Testis (tissue), 3 donors: ENCODE results near the gene CEACAM6. TPM values are rescaled to one million over a fixed set of nuclear protein-coding genes. Genes with fewer than 3 reads are reported as not detected.

Source experiments
- DNase-seq: peaks from one replicate; pipeline ENCODE4 v3.0.0-alpha.2; 2019
- H3K27ac ChIP-seq, 2 donors: fragments of 200-600 bp; sonication (generic); one replicate each; pipeline ENCODE4 v1.5.1; 2019
- H3K27me3 ChIP-seq: fragments of 200-600 bp; sonication (generic); one replicate; pipeline ENCODE4 v1.5.1; 2019
- H3K36me3 ChIP-seq: fragments of 200-600 bp; sonication (generic); one replicate; pipeline ENCODE4 v1.5.1; 2017; ENCODE audit warnings: low read depth; ENCODE audit errors: missing control alignments
- H3K4me1 ChIP-seq: fragments of 200-600 bp; sonication (generic); one replicate; pipeline ENCODE4 v1.5.1; 2019
- H3K4me3 ChIP-seq, 2 donors: fragments of 200-600 bp; sonication (generic); one replicate each; pipeline ENCODE4 v1.5.1; 2017 to 2019
- H3K9me3 ChIP-seq: fragments of 200-600 bp; sonication (generic); one replicate; pipeline ENCODE4 v1.5.1; 2017
- POLR2A ChIP-seq: fragments of 450-650 bp; IDR thresholded peaks from one replicate; pipeline ENCODE4 v1.6.1; 2017; ENCODE audit warnings: antibody characterized with exemption, mild to moderate bottlenecking, moderate library complexity
- WGBS, 2 donors: methylation state at CpG; one replicate each; pipeline ENCODE4 v1.1.5; 2018; 5-methylcytosine and 5-hydroxymethylcytosine counted together
- intact Hi-C: fragments of 100-400 bp; cut with DNase I; formaldehyde crosslinking; loops from one replicate; pipeline ENCODE4 v1.15.1; 2023; ENCODE audit warnings: low total_unique reads
- polyA plus RNA-seq: library from polyadenylated mRNA; stranded (reverse); fragments of 350-450 nt; fragmentation: Illumina TruSeq; extraction: RNeasy Lipid Tissue Mini Kit (QIAGEN cat#74804); gene quantifications from one replicate; pipeline ENCODE4 v1.2.3, GENCODE V29; 2014; ENCODE audit warnings: low read depth, low replicate concordance; ENCODE audit not compliant: insufficient read depth
- total RNA-seq, 2 donors: library from RNA; depleted of rRNA; stranded (reverse); fragments of >200 nt; gene quantifications; one replicate each; pipeline ENCODE4 v1.2.3, GENCODE V29; 2016
- TF ChIP-seq, protein P1 (sequence below), 3 experiments: fragments of 450-650 bp in 2 of 3; fragments of 200-600 bp in 1 of 3; sonication (generic) in 1 of 3; IDR thresholded peaks; one replicate each; pipeline ENCODE4 v1.5.1; 2016 to 2019; ENCODE audit warnings: antibody characterized with exemption in 3 of 3, mild to moderate bottlenecking in 2 of 3, moderate library complexity in 1 of 3

CEACAM6 gene
- total and polyA plus RNA-seq, 3 donors from 2014 or later: 0.29 to 0.31 TPM; not detected in 1

DNA sequence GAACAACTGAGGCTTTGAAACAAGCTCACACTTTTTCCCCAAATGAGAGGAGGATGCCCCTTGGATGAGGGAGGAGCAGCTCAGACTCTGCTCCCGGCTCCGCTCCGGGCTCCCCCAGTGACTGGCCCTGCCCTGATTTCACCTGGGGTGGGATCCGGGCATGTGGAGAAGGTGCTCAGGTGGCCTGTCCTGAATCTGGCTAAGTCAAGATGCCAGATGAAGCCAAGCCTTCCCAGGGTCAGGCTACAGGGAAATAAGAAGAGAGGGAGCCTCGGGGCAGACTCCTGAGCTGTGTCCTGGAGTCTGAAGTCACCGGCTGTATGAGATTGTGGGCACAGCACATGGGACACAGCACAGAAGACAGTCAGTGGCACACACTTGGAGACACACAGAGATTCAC, 36.6 kb upstream of the CEACAM6 start:
- no peak for DNase-seq
- Histone ChIP-seq H3K4me1 (no peaks in the 10 kb centered on the region), H3K36me3 (no peaks in the 10 kb centered on the region), H3K27ac (no peak overlapping the region), H3K4me3 (no peak overlapping the region), H3K9me3 (no peaks in the 10 kb centered on the region), H3K27me3 (no peaks in the 10 kb centered on the region)
- WGBS, 2 donors: 74 to 78% methylated on average over 6 of the region's 6 CpGs
- TF ChIP-seq POLR2A: no peak
- TF ChIP-seq, protein P1, sequence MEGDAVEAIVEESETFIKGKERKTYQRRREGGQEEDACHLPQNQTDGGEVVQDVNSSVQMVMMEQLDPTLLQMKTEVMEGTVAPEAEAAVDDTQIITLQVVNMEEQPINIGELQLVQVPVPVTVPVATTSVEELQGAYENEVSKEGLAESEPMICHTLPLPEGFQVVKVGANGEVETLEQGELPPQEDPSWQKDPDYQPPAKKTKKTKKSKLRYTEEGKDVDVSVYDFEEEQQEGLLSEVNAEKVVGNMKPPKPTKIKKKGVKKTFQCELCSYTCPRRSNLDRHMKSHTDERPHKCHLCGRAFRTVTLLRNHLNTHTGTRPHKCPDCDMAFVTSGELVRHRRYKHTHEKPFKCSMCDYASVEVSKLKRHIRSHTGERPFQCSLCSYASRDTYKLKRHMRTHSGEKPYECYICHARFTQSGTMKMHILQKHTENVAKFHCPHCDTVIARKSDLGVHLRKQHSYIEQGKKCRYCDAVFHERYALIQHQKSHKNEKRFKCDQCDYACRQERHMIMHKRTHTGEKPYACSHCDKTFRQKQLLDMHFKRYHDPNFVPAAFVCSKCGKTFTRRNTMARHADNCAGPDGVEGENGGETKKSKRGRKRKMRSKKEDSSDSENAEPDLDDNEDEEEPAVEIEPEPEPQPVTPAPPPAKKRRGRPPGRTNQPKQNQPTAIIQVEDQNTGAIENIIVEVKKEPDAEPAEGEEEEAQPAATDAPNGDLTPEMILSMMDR (IDR thresholded peaks at IDR 0.05): no peak
- intact Hi-C loops: no loop called here

DNA sequence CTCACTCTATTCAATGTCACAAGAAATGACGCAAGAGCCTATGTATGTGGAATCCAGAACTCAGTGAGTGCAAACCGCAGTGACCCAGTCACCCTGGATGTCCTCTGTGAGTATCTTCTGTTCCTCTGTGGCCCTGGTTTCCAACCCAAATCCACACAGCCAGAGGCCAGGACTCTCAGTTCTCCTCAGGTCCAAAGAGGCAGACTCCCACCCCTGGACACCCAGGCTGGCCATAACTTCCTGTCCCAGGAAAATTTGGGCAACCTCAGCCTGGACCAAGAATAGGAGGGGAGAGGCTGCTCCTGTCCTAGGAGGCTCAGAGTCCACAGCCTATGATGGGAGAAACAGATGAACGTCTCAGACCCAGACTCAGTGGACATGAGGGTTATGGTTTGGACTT, 35.2 kb upstream of the CEACAM6 start:
- TF ChIP-seq POLR2A: no peak
- TF ChIP-seq, protein P1 (IDR thresholded peaks at IDR 0.05): no peak
- Histone ChIP-seq H3K4me3 (no peak overlapping the region), H3K27me3 (no peaks in the 10 kb centered on the region), H3K36me3 (no peaks in the 10 kb centered on the region), H3K27ac (no peak overlapping the region), H3K9me3 (no peaks in the 10 kb centered on the region), H3K4me1 (no peaks in the 10 kb centered on the region)
- WGBS, 2 donors: 79 to 85% methylated on average over 1 to 3 of the region's 3 CpGs
- intact Hi-C loops: no loop called here
- DNase-seq: no peak

- no peak overlapping the region for H3K27ac ChIP-seq
- WGBS, 2 donors: 38 to 45% methylated on average over 5 of the region's 5 CpGs
- H3K36me3 ChIP-seq: no peaks in the 10 kb centered on the region
- no peaks in the 10 kb centered on the region for H3K4me1 ChIP-seq
- intact Hi-C loops: no loop called here
- TF ChIP-seq, protein P1 (IDR thresholded peaks at IDR 0.05): no peak
- no peak for TF ChIP-seq POLR2A
- no peaks in the 10 kb centered on the region for H3K27me3 ChIP-seq
- H3K4me3 ChIP-seq: no peak overlapping the region
- DNase-seq: no peak
- no peaks in the 10 kb centered on the region for H3K9me3 ChIP-seq
Observed at GRCh38 chr19:41726493-41726892, 28.8 kb upstream of the CEACAM6 start.

- H3K4me1 ChIP-seq: no peaks in the 10 kb centered on the region
- 78 to 80% methylated on average over 4 of the region's 4 CpGs for WGBS, 2 donors
- H3K27ac ChIP-seq: no peak overlapping the region
Observed at GRCh38 chr19:41734156-41734555, 21.2 kb upstream of the CEACAM6 start.

DNA sequence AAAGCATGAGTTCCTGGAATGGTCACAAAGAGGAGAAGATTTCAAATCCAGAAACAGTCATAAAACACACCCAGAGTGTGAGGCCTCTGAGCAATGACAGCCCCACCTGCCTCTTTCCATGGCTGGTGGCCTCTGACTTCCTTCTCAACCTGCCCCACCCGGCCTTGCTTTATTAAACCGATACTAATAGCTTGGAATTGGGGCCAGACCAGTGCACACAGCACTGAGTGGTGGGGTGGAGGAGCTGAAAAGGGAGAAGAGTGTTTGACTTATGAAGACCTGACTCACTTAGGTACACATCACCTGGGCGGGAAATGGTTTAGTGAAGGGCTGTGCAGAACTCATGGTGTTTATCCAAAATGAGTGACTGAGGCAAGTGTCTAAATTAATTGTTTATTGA, 20.7 kb upstream of the CEACAM6 start:
- intact Hi-C loops: no loop called here

More at GRCh38 chr19:41734156-41734555, 21.2 kb upstream of the CEACAM6 start:
- no peaks in the 10 kb centered on the region for H3K36me3 ChIP-seq
- H3K9me3 ChIP-seq: no peaks in the 10 kb centered on the region
- no peak overlapping the region for H3K4me3 ChIP-seq
- TF ChIP-seq, protein P1 (IDR thresholded peaks at IDR 0.05): no peak
- TF ChIP-seq POLR2A: no peak
- H3K27me3 ChIP-seq: no peaks in the 10 kb centered on the region
- intact Hi-C loops: no loop called here
- DNase-seq: no peak

More for the DNA sequence above, 20.7 kb upstream of the CEACAM6 start:
- no peaks in the 10 kb centered on the region for H3K9me3 ChIP-seq
- WGBS, 2 donors: 68 to 84% methylated on average over 3 of the region's 3 CpGs
- H3K27ac ChIP-seq: no peak overlapping the region
- H3K4me3 ChIP-seq: no peak overlapping the region
- no peak for DNase-seq
- H3K4me1 ChIP-seq: no peaks in the 10 kb centered on the region
- no peaks in the 10 kb centered on the region for H3K27me3 ChIP-seq
- TF ChIP-seq, protein P1 (IDR thresholded peaks at IDR 0.05): no peak
- TF ChIP-seq POLR2A: no peak
- no peaks in the 10 kb centered on the region for H3K36me3 ChIP-seq
